COLO829 (cell line): ENCODE measurements around the gene CLIC5.
A peak's percentile ranks its signal among the peaks of the same experiment; 100 is the strongest.

ENCODE experiments used
- DNase-seq: peaks from one replicate; pipeline ENCODE4 v3.0.0; 2012; ENCODE audit warnings: low spot score

The CLIC5 gene

DNA sequence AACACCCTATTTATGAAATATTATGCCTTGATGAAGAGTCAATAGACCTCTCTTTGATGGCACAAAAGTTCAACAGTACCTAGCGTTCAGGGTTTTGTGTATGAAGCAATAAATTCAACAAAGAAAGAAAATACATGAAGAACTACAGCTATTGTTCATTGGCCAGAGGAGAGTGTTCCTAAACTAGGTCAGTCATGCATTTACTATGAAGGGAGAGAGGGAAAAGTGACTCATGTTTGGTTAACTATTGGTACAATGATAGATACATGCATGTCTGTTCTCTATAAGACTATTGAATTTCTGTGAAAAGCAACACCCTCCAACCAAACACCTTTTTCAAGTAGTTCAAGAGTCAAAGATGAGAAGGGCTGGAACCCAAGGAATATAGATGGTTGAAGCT lies 50.7 kb downstream of the CLIC5 start:
- no peak for DNase-seq

- DNase-seq, result no peak
Observed at GRCh38 chr6:45964300-45964699, 51.4 kb downstream of the CLIC5 start.

- no peak for DNase-seq
Observed at GRCh38 chr6:45963896-45964295, 51.8 kb downstream of the CLIC5 start.

DNA sequence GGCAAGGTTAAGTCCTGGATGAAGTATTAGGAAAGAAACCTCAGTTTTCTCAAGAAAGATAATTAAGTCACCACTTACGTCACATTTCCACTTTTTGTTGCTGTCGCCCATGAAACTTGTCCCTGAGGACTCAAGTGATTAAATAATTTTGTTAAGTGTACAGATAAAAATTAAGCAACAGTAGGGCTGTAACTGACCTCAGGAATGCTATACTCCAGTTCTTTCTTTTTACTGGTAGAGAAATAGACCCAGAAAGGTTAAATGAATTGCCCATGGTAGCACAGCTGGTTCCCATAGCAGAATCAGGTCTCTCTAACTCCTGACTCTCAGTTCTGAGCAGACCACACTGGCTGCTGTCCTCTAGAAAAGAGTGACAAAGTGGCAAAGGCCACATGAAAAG lies 54.5 kb downstream of the CLIC5 start:
- DNase-seq, result no peak

GRCh38 chr6:45959534-45960145 lies 56.0 kb downstream of the CLIC5 start:
- DNase-seq, result no peak

DNA sequence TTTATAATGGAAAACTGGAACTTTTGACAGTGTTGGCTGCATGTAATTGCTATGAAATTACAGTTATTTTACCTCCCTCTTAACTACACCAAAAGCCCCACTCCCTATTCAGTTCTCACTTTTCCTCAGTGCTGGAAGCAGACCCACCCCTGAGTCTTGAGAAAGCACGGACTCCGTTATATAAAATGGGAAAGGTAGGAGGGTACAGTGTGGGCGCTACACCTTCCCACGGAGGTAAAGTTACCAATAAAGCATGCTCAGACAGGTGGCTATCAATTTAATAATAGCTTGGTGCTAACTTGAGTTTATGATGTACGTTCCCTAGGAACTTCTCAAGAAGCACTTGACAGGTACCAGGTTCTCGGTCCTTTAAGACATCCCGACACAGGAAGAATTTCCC lies 59.0 kb downstream of the CLIC5 start:
- no peak for DNase-seq

GRCh38 chr6:45956176-45956575 lies 59.5 kb downstream of the CLIC5 start:
- no peak for DNase-seq

- no peak for DNase-seq
Observed at GRCh38 chr6:45955597-45955996, 60.1 kb downstream of the CLIC5 start.

- no peak for DNase-seq
Observed at GRCh38 chr6:45952546-45952945, 63.1 kb downstream of the CLIC5 start.

- DNase-seq, result no peak
Observed at GRCh38 chr6:45952168-45952529, 63.5 kb downstream of the CLIC5 start.

- DNase-seq, result no peak
Observed at GRCh38 chr6:45951321-45952167, 64.1 kb downstream of the CLIC5 start.

DNA sequence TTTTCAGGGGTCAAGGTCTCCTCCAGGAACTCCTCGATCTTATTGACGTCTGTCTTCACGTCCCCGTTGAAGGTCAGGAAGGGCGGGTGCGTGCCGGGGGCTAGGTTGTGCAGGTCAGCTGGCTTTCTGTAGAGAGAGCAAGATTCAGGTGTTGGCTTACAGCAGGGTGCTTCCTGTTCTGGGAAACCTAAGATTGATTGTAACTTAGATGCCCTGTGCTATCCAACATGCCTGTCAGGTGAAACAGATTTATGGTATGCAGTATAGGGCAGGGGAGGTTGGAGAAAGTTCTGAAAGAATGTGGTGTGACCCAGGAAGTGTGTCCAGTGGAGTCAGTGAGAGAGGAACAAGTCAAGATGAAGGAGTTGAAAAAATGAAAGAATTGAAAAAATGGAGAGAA lies 66.4 kb downstream of the CLIC5 start:
- no peak for DNase-seq

- no peak for DNase-seq
Observed at GRCh38 chr6:45947807-45948206, 67.9 kb downstream of the CLIC5 start.

- DNase-seq, result no peak
Observed at GRCh38 chr6:45946887-45947286, 68.8 kb downstream of the CLIC5 start.

DNA sequence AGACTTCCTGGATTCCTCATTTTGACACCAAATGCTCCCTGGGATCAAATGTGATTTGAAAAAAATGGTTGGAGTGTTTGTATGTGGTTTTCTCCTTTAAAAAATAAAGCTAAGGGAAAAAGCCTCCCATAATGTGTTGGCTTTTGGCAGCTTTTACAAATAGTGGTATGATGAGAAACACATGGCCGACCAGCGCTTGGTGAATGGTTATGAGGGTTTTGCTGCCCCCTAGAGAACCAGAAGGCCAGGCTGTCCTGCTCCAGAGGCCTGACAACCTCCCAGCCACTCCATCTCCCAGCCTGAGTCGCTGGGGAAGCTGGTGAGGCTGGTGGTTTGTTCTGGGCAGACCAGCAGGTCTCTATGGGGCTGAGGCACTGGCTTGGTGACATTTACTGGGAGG lies 69.3 kb downstream of the CLIC5 start:
- no peak for DNase-seq

DNA sequence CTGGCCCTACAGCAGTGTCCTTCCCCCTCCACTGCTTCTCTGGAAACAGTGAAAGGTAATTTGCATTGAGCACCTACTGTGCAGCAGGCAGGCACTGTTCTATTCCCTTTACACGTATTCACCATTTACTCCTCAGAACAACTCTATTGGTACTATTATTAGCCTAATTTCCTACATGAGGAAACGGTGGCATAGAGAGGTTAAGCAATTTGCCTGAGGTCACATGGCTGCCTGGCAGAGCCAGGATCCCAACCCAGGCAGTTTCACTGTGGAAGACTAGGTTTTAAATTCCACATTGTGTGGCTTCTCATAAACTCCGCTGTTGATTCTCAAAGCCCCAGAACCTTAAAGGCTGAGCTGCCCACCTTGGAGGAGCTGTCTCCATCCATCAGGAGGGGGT lies 72.7 kb downstream of the CLIC5 start:
- DNase-seq, result no peak

DNA sequence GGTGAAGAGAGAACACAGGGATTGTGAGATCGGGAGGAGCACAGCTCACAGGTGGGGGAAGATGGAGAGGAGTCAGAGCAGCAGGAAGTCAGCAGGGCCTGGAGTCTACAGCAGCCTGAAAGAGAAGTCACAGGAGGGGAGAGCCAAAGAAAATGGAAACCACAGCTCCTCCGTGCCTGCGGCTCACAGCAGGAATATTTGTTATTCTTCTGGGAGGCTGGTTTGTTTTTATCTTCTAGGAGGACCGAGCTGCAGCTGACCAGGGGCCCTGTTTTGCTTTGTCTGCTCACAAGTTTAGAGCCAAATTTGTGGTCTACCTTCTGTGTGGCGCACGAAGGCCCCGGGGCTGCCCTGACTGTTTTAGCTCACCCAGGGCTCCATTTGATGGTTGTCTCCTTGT lies 81.8 kb downstream of the CLIC5 start:
- no peak for DNase-seq

GRCh38 chr6:45931232-45931631 lies 84.4 kb downstream of the CLIC5 start:
- DNase-seq, result no peak

GRCh38 chr6:45930420-45931040 lies 85.1 kb downstream of the CLIC5 start:
- DNase-seq, result peak; percentile 82

GRCh38 chr6:45929421-45930361 lies 86.0 kb downstream of the CLIC5 start:
- DNase-seq, result no peak

GRCh38 chr6:45928721-45929305 lies 86.8 kb downstream of the CLIC5 start:
- no peak for DNase-seq
